ENCODE results near the gene IPO9. TPM values are rescaled to one million over a fixed set of nuclear protein-coding genes. Genes with fewer than 3 reads are reported as not detected.
A peak's percentile ranks its signal among the peaks of the same experiment; 100 is the strongest.

IPO9 gene
- total RNA-seq, 1 donor = 28.9 TPM

DNA sequence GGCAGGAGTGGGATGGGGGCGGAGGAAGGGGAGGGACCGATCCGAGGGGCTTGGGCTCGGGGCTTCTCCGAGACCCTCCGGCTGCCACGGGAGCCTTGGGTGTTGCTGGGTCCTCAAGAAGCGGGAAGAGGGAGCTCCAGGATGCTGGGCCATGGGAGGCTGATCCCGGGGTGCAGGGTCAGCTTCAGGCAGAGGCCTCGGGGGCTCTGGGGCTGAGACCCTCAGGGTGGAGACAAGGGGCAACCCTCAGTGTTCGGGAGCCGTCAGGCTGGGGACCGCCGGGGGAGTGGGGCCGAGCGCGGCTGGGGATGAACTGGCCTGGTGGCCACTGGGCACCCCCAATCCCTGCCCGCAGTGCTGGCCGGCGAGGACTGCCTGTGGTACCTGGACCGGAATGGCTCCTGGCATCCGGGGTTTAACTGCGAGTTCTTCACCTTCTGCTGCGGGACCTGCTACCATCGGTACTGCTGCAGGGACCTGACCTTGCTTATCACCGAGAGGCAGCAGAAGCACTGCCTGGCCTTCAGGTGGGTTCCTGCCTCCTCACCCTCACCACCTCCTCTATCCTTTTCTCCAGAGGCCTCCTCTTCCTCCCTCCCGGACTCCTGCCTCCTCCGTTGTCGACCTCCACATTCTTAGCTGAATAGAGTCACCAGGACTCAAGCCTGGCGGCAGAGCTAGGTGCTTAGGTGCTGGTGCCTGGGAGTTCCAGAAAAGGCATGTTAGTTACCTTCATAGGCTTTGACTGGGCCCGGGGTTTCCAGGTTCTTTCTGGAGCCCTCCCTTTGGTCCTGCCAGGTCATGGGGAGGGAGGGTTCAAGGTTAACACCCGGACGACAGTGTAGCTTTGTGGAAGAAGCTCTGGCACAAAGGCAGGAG is 60.4 kb downstream of the IPO9 start:
- TF ChIP-seq CTCF (IDR thresholded peaks at IDR 0.05; ENCODE audit: insufficient read depth, low read depth, low read length) = no peak
- peak overlapping the region; percentile 77 for H3K4me3 ChIP-seq (ENCODE audit: low read depth, low read length)
- DNase-seq (ENCODE audit: low read depth) = no peak

- no peak for DNase-seq (ENCODE audit: low read depth)
- H3K4me3 ChIP-seq (ENCODE audit: low read depth, low read length) = no peak overlapping the region
- TF ChIP-seq CTCF (IDR thresholded peaks at IDR 0.05; ENCODE audit: insufficient read depth, low read depth, low read length) = no peak
These were observed 61.3 kb downstream of the IPO9 start for GRCh38 chr1:201890223-201890622.

DNA sequence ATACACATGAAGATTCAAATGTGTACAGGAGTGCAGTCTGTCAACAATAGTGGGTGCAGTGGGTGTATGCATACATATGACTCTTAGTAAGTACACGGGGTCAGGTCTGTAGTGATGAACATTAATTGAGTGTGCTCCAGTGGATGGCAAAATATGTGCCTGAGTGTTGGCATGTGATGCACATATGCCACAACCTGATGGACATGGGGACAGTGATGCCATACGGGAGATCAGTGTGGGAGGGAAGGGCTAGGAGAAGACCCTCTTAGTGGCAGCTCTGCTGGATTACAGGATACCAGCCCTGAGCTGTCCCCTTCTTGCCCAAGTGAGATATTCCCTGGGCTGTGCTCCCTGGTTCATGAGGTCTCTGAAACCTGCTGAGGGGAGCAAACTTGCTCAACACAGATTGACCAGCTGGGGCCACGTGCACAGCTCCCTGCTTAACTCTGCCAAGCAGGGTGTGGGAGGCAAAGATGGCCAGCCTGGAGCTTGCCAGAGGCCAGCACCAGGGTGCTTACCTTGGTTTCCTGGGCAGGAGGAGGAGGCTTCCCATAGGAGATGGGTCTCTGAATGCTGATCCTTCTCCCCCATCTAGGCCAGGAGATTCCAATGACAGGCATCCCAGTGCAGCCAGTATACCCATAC is 62.0 kb downstream of the IPO9 start:
- DNase-seq (ENCODE audit: low read depth) = no peak
- TF ChIP-seq CTCF (IDR thresholded peaks at IDR 0.05; ENCODE audit: insufficient read depth, low read depth, low read length) = no peak
- no peak overlapping the region for H3K4me3 ChIP-seq (ENCODE audit: low read depth, low read length)

DNA sequence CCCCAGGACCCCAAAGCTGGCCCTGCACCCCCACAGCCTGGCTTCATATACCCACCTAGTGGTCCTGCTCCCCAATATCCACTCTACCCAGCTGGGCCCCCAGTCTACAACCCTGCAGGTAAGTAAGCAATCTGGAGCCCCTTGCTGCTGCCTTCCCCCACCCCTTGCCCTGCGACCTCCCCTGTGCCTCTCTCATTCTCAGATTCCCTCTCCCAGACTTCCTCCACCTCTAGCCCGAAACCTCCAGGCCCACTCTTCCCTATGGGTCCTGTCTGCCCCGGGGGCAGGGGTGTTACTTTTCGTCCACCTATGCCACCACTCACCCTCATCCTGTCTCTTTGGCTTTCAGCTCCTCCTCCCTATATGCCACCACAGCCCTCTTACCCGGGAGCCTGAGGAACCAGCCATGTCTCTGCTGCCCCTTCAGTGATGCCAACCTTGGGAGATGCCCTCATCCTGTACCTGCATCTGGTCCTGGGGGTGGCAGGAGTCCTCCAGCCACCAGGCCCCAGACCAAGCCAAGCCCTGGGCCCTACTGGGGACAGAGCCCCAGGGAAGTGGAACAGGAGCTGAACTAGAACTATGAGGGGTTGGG is 62.6 kb downstream of the IPO9 start:
- no peak for TF ChIP-seq CTCF (IDR thresholded peaks at IDR 0.05; ENCODE audit: insufficient read depth, low read depth, low read length)
- H3K4me3 ChIP-seq (ENCODE audit: low read depth, low read length) = no peak overlapping the region
- no peak for DNase-seq (ENCODE audit: low read depth)

DNA sequence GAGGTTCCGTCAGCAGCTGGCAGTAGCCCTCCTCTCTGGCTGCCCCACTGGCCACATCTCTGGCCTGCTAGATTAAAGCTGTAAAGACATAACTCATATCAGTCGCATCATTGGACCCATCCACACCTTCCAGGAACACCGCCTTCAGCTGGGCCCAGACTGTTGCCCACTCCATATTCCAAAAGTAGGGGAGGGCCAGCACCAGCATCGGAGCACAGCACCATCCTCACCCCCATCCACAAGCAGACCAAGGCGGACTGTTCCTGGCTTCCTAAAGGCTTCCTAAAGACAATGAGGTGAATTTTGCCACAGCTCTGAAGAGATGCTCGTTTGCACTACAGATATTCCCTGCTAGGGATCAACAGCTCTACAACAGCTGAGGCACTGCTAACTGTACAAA is 63.3 kb downstream of the IPO9 start:
- H3K4me3 ChIP-seq (ENCODE audit: low read depth, low read length) = no peak overlapping the region
- no peak for DNase-seq (ENCODE audit: low read depth)
- no peak for TF ChIP-seq CTCF (IDR thresholded peaks at IDR 0.05; ENCODE audit: insufficient read depth, low read depth, low read length)

DNA sequence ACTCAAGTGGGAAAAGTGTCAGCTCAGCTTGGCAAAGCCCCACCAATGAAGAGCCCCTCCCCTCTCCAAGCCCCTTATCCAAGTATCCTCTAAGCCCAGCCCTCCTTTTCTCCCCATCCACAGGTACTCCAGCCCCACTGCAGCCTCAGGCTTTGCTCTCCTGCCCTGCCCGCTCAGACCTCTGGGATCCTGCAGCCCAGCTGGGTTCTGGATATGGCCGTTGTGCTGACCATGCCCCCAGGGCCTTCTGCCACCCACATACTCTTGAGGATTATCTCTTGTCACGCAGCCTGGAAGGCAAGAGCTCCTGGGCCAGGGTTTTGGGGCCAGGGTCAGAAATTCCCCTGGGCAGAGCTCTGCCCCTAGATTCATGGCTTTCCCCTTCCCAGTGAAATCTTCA is 64.5 kb downstream of the IPO9 start:
- no peak for DNase-seq (ENCODE audit: low read depth)
- TF ChIP-seq CTCF (IDR thresholded peaks at IDR 0.05; ENCODE audit: insufficient read depth, low read depth, low read length) = no peak
- no peak overlapping the region for H3K4me3 ChIP-seq (ENCODE audit: low read depth, low read length)

All from fibroblast of villous mesenchyme (primary cell).